Breast epithelium (tissue), 4 donors: ENCODE measurements around the gene EPRS1. TPM values are rescaled to one million over a fixed set of nuclear protein-coding genes. Genes with fewer than 3 reads are reported as not detected.

Experiments
- DNase-seq, 2 donors: peaks; one replicate each; pipeline ENCODE4 v3.0.0-alpha.2; 2019; ENCODE audit warnings: low spot score in 2 of 2
- H3K27ac ChIP-seq, 2 donors: fragments of 200-600 bp; sonication (generic) in 1 of 2; one replicate each; pipeline ENCODE4 v1.5.1; 2016 to 2019; ENCODE audit warnings: mild to moderate bottlenecking in 1 of 2
- H3K27me3 ChIP-seq, 2 donors: fragments of 200-600 bp; sonication (generic) in 1 of 2; one replicate each; pipeline versions ENCODE4 v1.5.1 to v1.6.0; 2017 to 2019; ENCODE audit warnings: control low read depth in 1 of 2, mild to moderate bottlenecking in 1 of 2
- H3K36me3 ChIP-seq: fragments of 200-600 bp; one replicate; pipeline ENCODE4 v1.5.1; 2019
- H3K4me1 ChIP-seq, 2 donors: fragments of 200-600 bp; sonication (generic); one replicate each; pipeline ENCODE4 v1.5.1; 2016 to 2019; ENCODE audit warnings: control low read depth in 1 of 2
- H3K4me3 ChIP-seq, 3 donors: fragments of 200-600 bp; sonication (generic); 1 replicate in 2 of 3; 2 replicates in 1 of 3; pipeline ENCODE4 v1.5.1; 2016 to 2019; ENCODE audit warnings: mild to moderate bottlenecking in 3 of 3, moderate library complexity in 2 of 3
- H3K9me3 ChIP-seq, 2 donors: fragments of 200-600 bp; sonication (generic) in 1 of 2; one replicate each; pipeline ENCODE4 v1.5.1; 2016 to 2019; ENCODE audit warnings: control low read depth in 1 of 2
- CTCF ChIP-seq, 3 donors: fragments of 450-650 bp; IDR thresholded peaks; one replicate each; pipeline ENCODE4 v1.5.1; 2016 to 2017; ENCODE audit warnings: antibody characterized with exemption in 3 of 3, mild to moderate bottlenecking in 3 of 3, moderate library complexity in 3 of 3
- POLR2A ChIP-seq: fragments of 450-650 bp; IDR thresholded peaks from one replicate; pipeline ENCODE4 v1.6.1; 2016; ENCODE audit warnings: antibody characterized with exemption, mild to moderate bottlenecking, moderate library complexity
- POLR2AphosphoS5 ChIP-seq, 3 donors: sonication (generic); formaldehyde crosslinking; IDR thresholded peaks; one replicate each; pipeline ENCODE4 v1.6.1; 2017; ENCODE audit warnings: antibody characterized with exemption in 3 of 3
- intact Hi-C: fragments of 100-400 bp; cut with DNase I; formaldehyde crosslinking; loops from one replicate; pipeline ENCODE4 v1.15.1; 2023; ENCODE audit warnings: low total_unique reads
- total RNA-seq, 3 donors: library from RNA; depleted of rRNA; stranded (reverse); fragments of >200 nt; gene quantifications; one replicate each; pipeline ENCODE4 v1.1.0, GENCODE V29; 2016

Gene EPRS1
- total RNA-seq, 3 donors from 2014 or later, result 41.3 to 64.8 (median 47.5) TPM

DNA sequence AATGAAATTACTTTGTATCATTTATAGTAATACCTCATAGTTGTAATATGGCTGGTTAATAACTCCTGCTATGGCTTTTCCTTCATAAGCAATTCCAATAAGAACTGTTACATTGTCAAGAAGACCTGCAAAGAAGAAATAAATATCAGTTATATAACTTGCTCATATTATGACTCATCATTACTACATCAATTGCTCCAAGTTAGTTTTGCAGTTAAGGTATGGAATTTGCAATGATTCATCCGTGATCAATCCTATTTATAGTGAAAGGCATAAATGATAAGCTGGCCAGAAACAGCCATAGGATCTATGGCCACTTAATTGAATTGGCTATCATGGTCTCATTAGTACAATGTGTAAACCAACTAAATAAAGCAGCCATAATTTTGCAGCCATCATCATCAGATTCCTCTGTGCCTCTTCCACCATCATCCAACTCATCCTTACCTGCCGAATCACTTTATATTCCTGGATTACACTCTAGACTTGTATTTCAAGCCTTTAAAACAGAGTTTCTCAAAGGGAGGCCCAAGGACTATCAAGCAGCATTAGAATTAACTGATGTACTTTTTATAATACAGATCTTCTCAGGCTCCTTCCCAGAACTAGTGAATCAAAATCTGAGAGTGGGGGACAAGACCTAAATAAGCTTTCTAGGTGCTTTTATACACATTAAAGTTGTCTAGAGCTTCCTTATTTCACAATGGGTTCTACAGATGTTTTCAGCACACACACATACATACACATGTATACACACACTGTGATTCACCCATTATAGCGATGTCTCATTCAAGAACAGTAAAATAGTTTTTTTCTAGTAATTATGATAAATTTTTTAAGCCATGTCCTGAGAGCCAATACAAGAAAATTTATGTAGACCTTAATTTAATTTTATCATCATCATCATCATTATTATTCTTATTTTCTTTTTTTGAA is 21.2 kb upstream of the EPRS1 start:
- H3K27me3 ChIP-seq, result no peaks in the 10 kb centered on the region
- no peak for TF ChIP-seq POLR2A
- TF ChIP-seq CTCF (IDR thresholded peaks at IDR 0.05), result no peak
- no peak for TF ChIP-seq POLR2AphosphoS5 (IDR thresholded peaks at IDR 0.05)
- peaks cover 8% of the 10 kb centered on the region for H3K36me3 ChIP-seq
- intact Hi-C loops, result no loop called here
- H3K9me3 ChIP-seq, result no peaks in the 10 kb centered on the region
- H3K4me1 ChIP-seq, result no peaks in the 10 kb centered on the region
- no peak overlapping the region for H3K4me3 ChIP-seq
- no peak overlapping the region for H3K27ac ChIP-seq
- no peak for DNase-seq

- Histone ChIP-seq H3K4me1 (no peaks in the 10 kb centered on the region), H3K27me3 (no peaks in the 10 kb centered on the region), H3K9me3 (no peaks in the 10 kb centered on the region), H3K36me3 (peaks cover 8% of the 10 kb centered on the region), H3K4me3 (no peak overlapping the region), H3K27ac (no peak overlapping the region)
- no peak for TF ChIP-seq CTCF (IDR thresholded peaks at IDR 0.05)
- TF ChIP-seq POLR2AphosphoS5 (IDR thresholded peaks at IDR 0.05), result no peak
- no peak for TF ChIP-seq POLR2A
- intact Hi-C loops, result no loop called here
- DNase-seq, result no peak
Measured at GRCh38 chr1:220062629-220063028, 16.3 kb upstream of the EPRS1 start.

- Histone ChIP-seq H3K4me3 (no peak overlapping the region), H3K4me1 (no peaks in the 10 kb centered on the region), H3K36me3 (peaks cover under 1% of the 10 kb centered on the region), H3K27me3 (no peaks in the 10 kb centered on the region), H3K27ac (no peak overlapping the region), H3K9me3 (no peaks in the 10 kb centered on the region)
- intact Hi-C loops, result no loop called here
- TF ChIP-seq POLR2A, result no peak
- TF ChIP-seq CTCF (IDR thresholded peaks at IDR 0.05), result no peak
- TF ChIP-seq POLR2AphosphoS5 (IDR thresholded peaks at IDR 0.05), result no peak
- DNase-seq, result no peak
Measured at GRCh38 chr1:220060876-220061275, 14.6 kb upstream of the EPRS1 start.

DNA sequence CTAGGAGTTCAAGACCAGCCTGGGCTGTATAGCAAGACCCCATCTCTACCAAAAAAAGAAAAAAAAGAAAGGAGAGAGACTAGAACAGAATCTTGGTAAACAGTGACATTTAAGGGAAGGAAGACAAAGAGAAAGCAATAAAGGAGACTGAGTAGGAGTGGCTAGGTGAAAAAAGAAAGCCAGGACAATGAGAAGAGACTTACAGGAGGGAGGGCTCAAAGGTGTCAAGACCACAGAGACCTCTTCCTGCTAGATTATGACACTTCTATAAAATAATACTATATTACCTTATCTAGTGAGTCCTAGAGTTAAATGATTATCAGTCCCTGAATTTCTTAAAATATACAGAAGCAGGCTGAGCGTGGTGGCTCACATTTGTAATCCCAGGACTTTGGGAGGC is 10.1 kb upstream of the EPRS1 start:
- no peak overlapping the region for H3K4me3 ChIP-seq
- TF ChIP-seq POLR2AphosphoS5 (IDR thresholded peaks at IDR 0.05), result no peak
- TF ChIP-seq CTCF (IDR thresholded peaks at IDR 0.05), result no peak
- TF ChIP-seq POLR2A, result no peak
- no peak for DNase-seq
- H3K27ac ChIP-seq, result no peak overlapping the region
- no peaks in the 10 kb centered on the region for H3K9me3 ChIP-seq
- no peaks in the 10 kb centered on the region for H3K36me3 ChIP-seq
- H3K4me1 ChIP-seq, result no peaks in the 10 kb centered on the region
- no peaks in the 10 kb centered on the region for H3K27me3 ChIP-seq
- intact Hi-C loops, result no loop called here

- peak overlapping the region; percentile 86 to 89 for H3K27ac ChIP-seq
- TF ChIP-seq CTCF (IDR thresholded peaks at IDR 0.05), result no peak
- no peak for TF ChIP-seq POLR2A
- TF ChIP-seq POLR2AphosphoS5 (IDR thresholded peaks at IDR 0.05), result no peak
- intact Hi-C loops, result no loop called here
- H3K9me3 ChIP-seq, result no peaks in the 10 kb centered on the region
- DNase-seq, result no peak
- H3K4me1 ChIP-seq, result no peaks in the 10 kb centered on the region
- no peaks in the 10 kb centered on the region for H3K27me3 ChIP-seq
- H3K4me3 ChIP-seq, result peak overlapping the region; percentile 77 to 93 (median 92)
- no peaks in the 10 kb centered on the region for H3K36me3 ChIP-seq
Measured at GRCh38 chr1:220045356-220046051, 801 bp downstream of the EPRS1 start.
